GM18526 (cell line): ENCODE results near the gene MITF.

Source experiments
- POLR2A ChIP-seq: IDR thresholded peaks from 3 replicates; pipeline ENCODE4 v1.6.1; 2011; ENCODE audit not compliant: insufficient read length; ENCODE audit errors: extremely low read depth

MITF gene

GRCh38 chr3:69998759-69999139 is 259.5 kb downstream of the MITF start:
- TF ChIP-seq POLR2A: no peak

GRCh38 chr3:69999140-70000027 is 260.1 kb downstream of the MITF start, which contains the start of gene SAMMSON:
Gene SAMMSON, plus strand, starts transcription at chr3:69999733.
- TF ChIP-seq POLR2A: no peak

- TF ChIP-seq POLR2A: no peak
These were observed 260.8 kb downstream of the MITF start for GRCh38 chr3:70000028-70000410.

GRCh38 chr3:70000563-70001081 is 261.4 kb downstream of the MITF start:
- TF ChIP-seq POLR2A: no peak

- TF ChIP-seq POLR2A: no peak
These were observed 263.9 kb downstream of the MITF start for GRCh38 chr3:70003119-70003518.

- TF ChIP-seq POLR2A: no peak
These were observed 266.8 kb downstream of the MITF start for GRCh38 chr3:70006089-70006488.

GRCh38 chr3:70010346-70010745 is 271.1 kb downstream of the MITF start:
- no peak for TF ChIP-seq POLR2A

GRCh38 chr3:70011582-70011981 is 272.3 kb downstream of the MITF start:
- no peak for TF ChIP-seq POLR2A
